Measurements from ENCODE around the gene TFDP1.
A peak's percentile ranks its signal among the peaks of the same experiment; 100 is the strongest.

Gene TFDP1

DNA sequence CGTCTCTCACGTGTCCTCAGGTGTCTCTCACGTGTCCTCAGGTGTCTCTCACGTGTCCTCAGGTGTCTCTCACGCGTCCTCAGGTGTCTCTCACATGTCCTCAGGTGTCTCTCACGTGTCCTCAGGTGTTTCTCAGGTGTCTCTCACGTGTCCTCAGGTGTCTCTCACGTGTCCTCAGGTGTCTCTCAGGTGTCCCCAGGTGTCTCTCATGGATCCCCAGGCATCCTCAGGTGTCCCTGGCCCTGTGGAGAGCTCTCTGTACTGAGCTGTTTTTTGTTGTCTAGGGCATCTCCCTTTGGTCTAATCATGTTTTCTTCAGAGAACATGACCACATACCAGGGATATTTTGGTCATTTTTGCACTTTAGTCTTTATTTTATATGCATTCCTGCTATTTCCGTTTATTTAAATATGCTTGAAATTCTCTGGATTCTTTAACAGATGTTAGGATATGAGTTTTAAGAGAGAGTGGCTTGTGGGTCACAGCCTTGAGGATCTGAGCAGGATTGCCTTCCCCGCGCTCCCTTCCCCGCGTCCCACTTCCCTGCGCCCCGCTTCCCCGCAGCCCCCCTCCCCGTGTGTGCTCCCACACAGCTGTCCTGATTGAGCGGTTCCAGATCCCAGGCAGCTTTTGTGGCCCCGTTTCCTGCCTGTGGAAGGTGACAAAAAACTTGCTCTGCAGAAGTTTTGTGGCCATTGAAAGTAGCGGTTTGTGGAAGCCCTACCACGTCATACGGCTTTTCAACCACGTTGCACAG is 41.6 kb downstream of the TFDP1 start:
- TF ChIP-seq CTCF (IDR thresholded peaks at IDR 0.05; ENCODE audit: unreplicated experiment in 3 of 3): no peak
- Mint-ChIP-seq H3K36me3 (ENCODE audit: low read depth) (peaks cover 70% of the 10 kb centered on the region), H3K27me3 (ENCODE audit: low read depth) (peaks cover 3% of the 10 kb centered on the region), H3K4me1 (no peaks in the 10 kb centered on the region), H3K4me3 (no peak overlapping the region), H3K9me3 (no peaks in the 10 kb centered on the region), H3K27ac (peak overlapping the region in 1 of 3 experiments; percentile 57)

- no peak for TF ChIP-seq CTCF (IDR thresholded peaks at IDR 0.05; ENCODE audit: unreplicated experiment in 3 of 3)
Measured at GRCh38 chr13:113627136-113627535, 42.6 kb downstream of the TFDP1 start.

GRCh38 chr13:113628291-113629270 is 44.0 kb downstream of the TFDP1 start:
- no peak for TF ChIP-seq CTCF (IDR thresholded peaks at IDR 0.05; ENCODE audit: unreplicated experiment in 3 of 3)
- Mint-ChIP-seq H3K4me3 (no peak overlapping the region), H3K36me3 (ENCODE audit: low read depth) (peaks cover 64% of the 10 kb centered on the region), H3K27me3 (ENCODE audit: low read depth) (peaks cover 3% of the 10 kb centered on the region), H3K9me3 (no peaks in the 10 kb centered on the region), H3K27ac (peak overlapping the region in 1 of 3 experiments; percentile 16), H3K4me1 (no peaks in the 10 kb centered on the region)

More at GRCh38 chr13:113627136-113627535, 42.6 kb downstream of the TFDP1 start:
- H3K27me3 Mint-ChIP-seq (ENCODE audit: low read depth): peaks cover 3% of the 10 kb centered on the region
- H3K36me3 Mint-ChIP-seq (ENCODE audit: low read depth): peaks cover 68% of the 10 kb centered on the region
- no peaks in the 10 kb centered on the region for H3K4me1 Mint-ChIP-seq
- no peaks in the 10 kb centered on the region for H3K9me3 Mint-ChIP-seq
- peak overlapping the region in 1 of 3 experiments; percentile 57 for H3K27ac Mint-ChIP-seq
- H3K4me3 Mint-ChIP-seq: no peak overlapping the region

DNA sequence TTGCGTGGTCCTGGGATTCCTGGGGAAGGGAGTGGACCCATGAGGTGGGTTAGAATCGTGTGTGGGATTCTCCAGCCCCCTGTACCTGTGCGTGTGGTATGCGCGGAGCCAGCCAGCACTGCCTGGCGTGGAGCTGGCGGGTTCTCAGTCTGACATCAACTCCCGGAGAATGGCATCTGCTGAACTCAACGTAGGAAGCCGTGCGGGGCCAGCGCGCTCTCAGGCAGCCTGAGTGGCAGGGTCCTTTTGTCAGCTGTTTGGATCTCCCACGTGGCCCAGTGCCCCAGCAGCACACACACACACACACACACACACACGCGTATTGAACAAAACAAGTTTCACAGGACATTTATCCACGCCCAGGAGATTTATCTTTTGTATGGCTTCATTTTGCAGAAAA is 45.3 kb downstream of the TFDP1 start:
- no peak overlapping the region for H3K4me3 Mint-ChIP-seq
- no peaks in the 10 kb centered on the region for H3K4me1 Mint-ChIP-seq
- no peak overlapping the region for H3K27ac Mint-ChIP-seq
- H3K36me3 Mint-ChIP-seq (ENCODE audit: low read depth): peaks cover 65% of the 10 kb centered on the region
- no peaks in the 10 kb centered on the region for H3K9me3 Mint-ChIP-seq
- peaks cover 3% of the 10 kb centered on the region for H3K27me3 Mint-ChIP-seq (ENCODE audit: low read depth)
- TF ChIP-seq CTCF (IDR thresholded peaks at IDR 0.05; ENCODE audit: unreplicated experiment in 3 of 3): no peak

- Mint-ChIP-seq H3K27me3 (ENCODE audit: low read depth) (peaks cover 3% of the 10 kb centered on the region), H3K27ac (no peak overlapping the region), H3K4me3 (no peak overlapping the region), H3K4me1 (no peaks in the 10 kb centered on the region), H3K36me3 (ENCODE audit: low read depth) (peaks cover 63% of the 10 kb centered on the region), H3K9me3 (no peaks in the 10 kb centered on the region)
- TF ChIP-seq CTCF (IDR thresholded peaks at IDR 0.05; ENCODE audit: unreplicated experiment in 3 of 3): no peak
Measured at GRCh38 chr13:113630296-113630695, 45.7 kb downstream of the TFDP1 start.

Measured in nephron (organoid).